SH-SY5Y (cell line): Measurements from ENCODE around the gene URB2.
A peak's percentile ranks its signal among the peaks of the same experiment; 100 is the strongest.

ENCODE experiments used
- GATA2 ChIP-seq: IDR thresholded peaks from 2 replicates; pipeline ENCODE4 v1.6.1; 2011; ENCODE audit warnings: mild to moderate bottlenecking, low read depth, low read length
- GATA3 ChIP-seq: IDR thresholded peaks from 2 replicates; pipeline ENCODE4 v1.6.1; 2011; ENCODE audit warnings: low read depth, mild to moderate bottlenecking, low read length, moderate library complexity

DNA sequence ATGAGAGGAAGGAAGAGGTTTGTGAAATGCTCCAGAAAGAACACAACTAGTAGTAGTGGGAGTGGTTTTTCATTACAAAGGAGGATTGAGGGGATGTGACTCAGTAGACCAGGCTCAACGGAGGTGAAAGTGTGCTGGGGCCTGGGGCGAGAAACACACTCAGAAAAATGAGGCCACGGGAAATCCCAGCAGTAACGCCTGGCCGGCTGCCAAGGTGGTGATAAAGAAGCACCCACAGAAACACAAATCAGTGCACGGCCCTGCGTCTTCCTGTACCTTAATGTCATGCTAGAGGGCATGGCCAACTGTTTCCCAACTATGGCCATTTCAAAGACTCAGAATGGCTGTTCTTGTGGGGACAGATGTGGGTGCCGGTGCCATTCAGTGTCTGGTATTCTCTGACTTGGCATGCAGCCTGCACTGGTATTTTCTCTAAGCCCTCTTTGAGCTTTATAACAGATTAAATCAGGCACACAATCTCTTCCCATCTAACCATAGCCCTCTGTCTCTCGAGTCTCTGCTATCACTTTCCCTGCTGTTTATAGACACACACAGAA, 38.2 kb downstream of the URB2 start:
- TF ChIP-seq GATA3 (peak; percentile 86), GATA2 (peak; percentile 92)
